GM13977 (cell line): ENCODE measurements around the gene SLCO2A1.

ENCODE experiments used
- DNase-seq: peaks from one replicate; pipeline ENCODE4 v3.0.0; 2012; ENCODE audit warnings: low spot score
- in situ Hi-C: fragments of 300-500 bp; cut with MboI; formaldehyde crosslinking; loops from one replicate; pipeline ENCODE4 v1.12.0; 2022; ENCODE audit warnings: low sequenced_read_pairs, low pct_unique_long_range_greater_than_20kb, mixed read lengths, inconsistent platforms; ENCODE audit not compliant: unreplicated experiment
- TF ChIP-seq, protein P1 (sequence below): IDR thresholded peaks from 2 replicates; pipeline ENCODE4 v1.5.1; 2012; ENCODE audit warnings: mild to moderate bottlenecking, control low read depth; ENCODE audit not compliant: insufficient read depth; ENCODE audit errors: extremely low read depth, missing control alignments

Gene SLCO2A1

DNA sequence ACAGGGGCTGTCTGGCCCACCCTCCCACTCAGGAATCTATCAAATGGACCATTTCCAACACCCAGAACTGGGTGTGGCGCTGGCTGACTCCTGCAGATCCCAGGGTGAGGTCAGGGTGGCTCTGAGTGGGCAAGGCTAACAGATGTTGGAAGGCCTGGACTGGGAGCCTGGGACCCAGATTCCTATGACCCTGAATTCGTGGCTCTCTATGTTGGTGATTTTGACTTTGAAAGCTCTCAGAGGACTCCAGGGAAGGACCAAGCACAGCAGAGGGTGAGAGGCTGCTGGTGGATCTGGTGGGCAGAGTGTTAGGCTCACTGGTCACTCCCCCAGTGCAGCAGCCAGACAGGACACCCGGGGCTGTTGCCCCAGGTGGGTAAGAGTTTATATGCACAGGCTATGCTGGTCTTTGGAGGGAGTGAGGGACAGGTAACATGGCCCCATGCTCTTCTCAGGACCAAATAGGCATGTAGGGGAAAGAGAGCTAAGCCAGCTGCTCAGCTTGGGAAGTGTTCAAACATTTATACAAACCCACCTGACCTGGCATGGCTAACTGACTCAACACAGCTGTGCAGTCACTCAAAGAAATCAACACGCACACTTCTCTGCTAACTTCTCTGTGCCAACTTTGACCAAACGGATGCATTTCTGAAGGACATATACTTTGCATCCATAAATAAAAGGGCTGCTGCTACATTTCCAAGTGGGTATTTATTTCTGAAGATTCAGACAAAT, 71.5 kb downstream of the SLCO2A1 start:
- TF ChIP-seq, protein P1, sequence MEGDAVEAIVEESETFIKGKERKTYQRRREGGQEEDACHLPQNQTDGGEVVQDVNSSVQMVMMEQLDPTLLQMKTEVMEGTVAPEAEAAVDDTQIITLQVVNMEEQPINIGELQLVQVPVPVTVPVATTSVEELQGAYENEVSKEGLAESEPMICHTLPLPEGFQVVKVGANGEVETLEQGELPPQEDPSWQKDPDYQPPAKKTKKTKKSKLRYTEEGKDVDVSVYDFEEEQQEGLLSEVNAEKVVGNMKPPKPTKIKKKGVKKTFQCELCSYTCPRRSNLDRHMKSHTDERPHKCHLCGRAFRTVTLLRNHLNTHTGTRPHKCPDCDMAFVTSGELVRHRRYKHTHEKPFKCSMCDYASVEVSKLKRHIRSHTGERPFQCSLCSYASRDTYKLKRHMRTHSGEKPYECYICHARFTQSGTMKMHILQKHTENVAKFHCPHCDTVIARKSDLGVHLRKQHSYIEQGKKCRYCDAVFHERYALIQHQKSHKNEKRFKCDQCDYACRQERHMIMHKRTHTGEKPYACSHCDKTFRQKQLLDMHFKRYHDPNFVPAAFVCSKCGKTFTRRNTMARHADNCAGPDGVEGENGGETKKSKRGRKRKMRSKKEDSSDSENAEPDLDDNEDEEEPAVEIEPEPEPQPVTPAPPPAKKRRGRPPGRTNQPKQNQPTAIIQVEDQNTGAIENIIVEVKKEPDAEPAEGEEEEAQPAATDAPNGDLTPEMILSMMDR = no peak
- no peak for DNase-seq
- in situ Hi-C loops = no loop called here

DNA sequence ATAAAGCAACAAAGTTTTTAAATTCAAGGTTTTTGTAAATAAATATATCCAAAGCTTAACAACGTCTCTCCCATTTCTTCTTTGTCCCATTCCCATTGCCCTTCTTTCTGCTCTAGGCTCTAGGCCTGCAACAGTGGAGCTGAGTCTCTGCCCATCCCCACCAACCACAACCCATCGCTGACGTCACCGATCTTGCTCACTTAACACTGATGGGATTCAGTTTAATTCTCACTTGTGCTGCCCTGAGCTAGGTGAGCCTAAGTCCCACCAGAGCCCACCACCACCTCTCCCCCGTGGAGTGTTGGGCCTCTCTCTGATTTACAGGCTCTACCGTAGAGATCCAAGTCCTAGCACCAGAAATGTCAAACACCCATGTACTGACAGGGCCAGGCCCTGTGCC, 72.7 kb downstream of the SLCO2A1 start:
- no peak for DNase-seq
- in situ Hi-C loops = no loop called here
- TF ChIP-seq, protein P1 = no peak

DNA sequence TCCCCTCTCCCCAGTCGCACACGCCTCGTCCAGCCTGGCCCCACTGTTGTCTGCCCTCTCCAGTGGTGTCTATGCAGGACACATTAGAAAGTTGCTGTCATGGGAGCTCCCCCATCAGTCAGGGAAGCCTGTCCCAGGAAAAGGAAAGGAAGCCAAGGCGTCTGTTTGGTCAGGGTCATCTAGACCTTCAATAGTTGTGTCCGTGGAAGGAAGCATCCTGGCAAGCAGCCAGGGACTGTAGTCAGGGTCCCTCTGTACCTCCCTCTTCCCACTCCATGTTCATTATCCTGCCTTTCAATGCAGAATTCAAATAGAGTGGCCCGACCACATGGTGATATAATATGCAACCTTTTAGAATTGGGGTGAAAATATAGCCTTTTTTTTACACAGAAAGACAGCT, 73.4 kb downstream of the SLCO2A1 start:
- TF ChIP-seq, protein P1 = no peak
- DNase-seq = no peak
- in situ Hi-C loops = no loop called here

DNA sequence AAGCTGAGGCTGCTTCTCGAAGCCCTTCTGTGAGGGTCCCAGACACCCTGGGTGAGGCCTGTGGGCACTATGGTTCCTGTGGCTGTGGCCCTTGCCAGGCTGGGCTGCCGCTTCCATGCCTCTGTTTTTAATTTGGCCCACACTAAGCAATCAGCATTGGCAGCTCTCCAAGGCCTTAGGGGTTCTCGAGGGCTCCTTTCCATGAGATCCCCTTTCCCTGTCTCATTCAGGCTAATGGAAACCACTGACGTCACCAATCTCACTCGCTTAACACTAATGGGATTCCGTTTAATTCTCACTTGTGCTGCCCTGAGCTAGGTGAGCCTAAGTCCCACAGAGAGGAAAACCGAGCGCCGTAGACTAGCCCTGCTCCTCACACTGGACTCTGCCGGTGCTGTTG, 73.8 kb downstream of the SLCO2A1 start:
- DNase-seq = no peak
- in situ Hi-C loops = no loop called here
- TF ChIP-seq, protein P1 = no peak

DNA sequence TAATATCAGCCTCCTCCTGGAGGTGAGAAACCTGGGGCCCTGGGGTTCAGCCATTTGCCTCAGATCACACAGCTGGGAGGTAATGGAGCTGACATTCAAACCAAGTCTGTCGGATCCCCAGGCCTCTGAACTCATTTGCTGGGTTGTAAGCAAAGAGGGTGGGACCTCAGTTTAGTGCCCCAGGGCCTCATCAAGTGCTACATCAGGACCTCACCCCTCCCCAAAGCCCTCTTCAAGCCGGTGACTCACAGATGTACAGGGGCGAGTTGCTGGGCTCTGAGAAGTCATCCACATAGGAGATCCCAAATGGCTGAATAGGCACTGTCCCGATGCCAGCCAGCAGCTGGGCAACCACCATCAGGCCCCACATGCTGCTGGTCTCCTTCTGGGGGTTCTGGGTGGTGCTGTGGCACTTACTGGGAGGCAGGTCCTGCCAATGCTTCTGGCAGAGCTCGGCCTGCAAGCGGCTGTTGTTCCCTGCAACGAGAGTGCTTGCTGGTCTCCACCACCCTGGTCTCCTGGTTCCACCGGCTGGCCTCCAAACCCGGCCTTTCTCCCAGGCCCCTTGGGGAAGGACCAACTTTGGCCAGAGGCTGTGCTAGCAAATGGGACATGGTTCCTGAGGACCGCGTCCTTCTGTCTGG, 74.9 kb downstream of the SLCO2A1 start:
- in situ Hi-C loops = no loop called here
- DNase-seq = no peak

DNA sequence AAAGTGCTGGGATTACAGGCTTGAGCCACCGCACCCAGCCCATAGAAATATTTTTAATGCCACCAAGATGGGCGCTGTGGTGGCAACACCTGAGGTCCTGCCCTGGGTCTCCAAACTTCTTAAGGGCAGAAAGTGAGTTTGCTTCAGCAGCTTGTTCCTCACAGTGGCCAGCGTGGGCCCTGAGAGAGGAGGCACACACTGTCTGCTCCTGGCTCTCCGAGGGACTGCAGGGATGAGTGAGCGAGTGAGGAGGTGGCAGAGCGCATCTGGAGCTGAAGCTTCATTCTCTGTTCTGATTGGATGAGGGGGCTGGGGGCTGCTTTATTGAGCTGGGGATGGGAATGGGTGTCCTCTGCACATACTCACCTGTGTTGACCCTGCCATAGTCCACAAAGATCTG, 76.4 kb downstream of the SLCO2A1 start:
- TF ChIP-seq, protein P1 = no peak

More for the DNA sequence above, 74.9 kb downstream of the SLCO2A1 start:
- TF ChIP-seq, protein P1 = no peak

More for the DNA sequence above, 76.4 kb downstream of the SLCO2A1 start:
- DNase-seq = no peak
- in situ Hi-C loops = no loop called here
